WTC11 (cell line): ENCODE data around the gene DTNBP1. TPM values are rescaled to one million over a fixed set of nuclear protein-coding genes. Genes with fewer than 3 reads are reported as not detected.

Experiments
- ATAC-seq: fragments of 200-7000 bp; cut with Tn5 transposase; 2 replicates; pipeline ENCODE4 v1.10.0; 2021; ENCODE audit warnings: mild to moderate bottlenecking, moderate library complexity
- CTCF ChIA-PET: fragments of 300-600 bp; sonication (Branson Sonifier 250); formaldehyde crosslinking; loops from one replicate; lab custom pipeline; 2021; ENCODE audit warnings: antibody characterized with exemption; lab: Charles Lee
- POLR2A ChIA-PET: fragments of 350-600 bp; sonication (Branson Sonifier 250); formaldehyde crosslinking; loops from one replicate; lab custom pipeline; 2021; ENCODE audit warnings: antibody characterized with exemption; lab: Charles Lee
- DNase-seq: peaks from one replicate; pipeline ENCODE4 v3.0.0; 2021; ENCODE audit warnings: low spot score
- H3K27ac Mint-ChIP-seq: 2 replicates; pipeline ENCODE4 v1.8.0; 2021; ENCODE audit warnings: mixed read lengths
- H3K27me3 Mint-ChIP-seq: 2 replicates; pipeline ENCODE4 v1.8.0; 2021; ENCODE audit warnings: low read depth, mild to moderate bottlenecking, moderate library complexity, mixed read lengths
- H3K36me3 Mint-ChIP-seq: 2 replicates; pipeline ENCODE4 v1.8.0; 2021; ENCODE audit warnings: mixed read lengths
- H3K4me1 Mint-ChIP-seq: 2 replicates; pipeline ENCODE4 v1.8.0; 2022; ENCODE audit warnings: mixed read lengths
- H3K4me3 Mint-ChIP-seq: 2 replicates; pipeline ENCODE4 v1.8.0; 2021; ENCODE audit warnings: mild to moderate bottlenecking, moderate library complexity, mixed read lengths
- H3K9me3 Mint-ChIP-seq: 2 replicates; pipeline ENCODE4 v1.8.0; 2021; ENCODE audit warnings: mixed read lengths
- AFF4 ChIP-seq: sonication (generic); formaldehyde crosslinking; IDR thresholded peaks from 2 replicates; pipeline ENCODE4 v1.8.1; 2023; ENCODE audit warnings: mild to moderate bottlenecking, missing genetic modification reagents, borderline replicate concordance
- AR ChIP-seq: fragments of 250-450 bp; sonication (Bioruptor Pico); IDR thresholded peaks from 2 replicates; pipeline ENCODE4 v1.9.0; 2021; ENCODE audit warnings: mild to moderate bottlenecking
- ATF2 ChIP-seq: sonication (generic); formaldehyde crosslinking; IDR thresholded peaks from 2 replicates; pipeline ENCODE4 v1.8.1; 2022; ENCODE audit warnings: low read depth, missing genetic modification reagents, borderline replicate concordance
- ATF3 ChIP-seq: sonication (generic); formaldehyde crosslinking; conservative IDR thresholded peaks from 2 replicates; pipeline ENCODE4 v1.8.1; 2022; ENCODE audit warnings: mild to moderate bottlenecking, missing genetic modification reagents
- CTCF ChIP-seq: fragments of 200-600 bp; IDR thresholded peaks from 2 replicates; pipeline ENCODE4 v1.8.0; 2022; ENCODE audit warnings: antibody characterized with exemption
- EMX1 ChIP-seq: fragments of 250-450 bp; sonication (Bioruptor Pico); IDR thresholded peaks from 2 replicates; pipeline ENCODE4 v1.8.0; 2021; ENCODE audit warnings: mild to moderate bottlenecking
- ETV6 ChIP-seq: sonication (generic); formaldehyde crosslinking; IDR thresholded peaks from 2 replicates; pipeline ENCODE4 v1.8.1; 2022; ENCODE audit warnings: mild to moderate bottlenecking, missing genetic modification reagents
- GABPB1 ChIP-seq: sonication (generic); formaldehyde crosslinking; IDR thresholded peaks from 2 replicates; pipeline ENCODE4 v1.8.1; 2023; ENCODE audit warnings: mild to moderate bottlenecking, missing genetic modification reagents
- IRF1 ChIP-seq: sonication (generic); formaldehyde crosslinking; IDR thresholded peaks from 2 replicates; pipeline ENCODE4 v1.8.0; 2023; ENCODE audit warnings: missing genetic modification reagents
- JUN ChIP-seq: sonication (generic); formaldehyde crosslinking; IDR thresholded peaks from 2 replicates; pipeline ENCODE4 v1.8.0; 2023; ENCODE audit warnings: mild to moderate bottlenecking, missing genetic modification reagents
- NR3C1 ChIP-seq: sonication (generic); formaldehyde crosslinking; conservative IDR thresholded peaks from 2 replicates; pipeline ENCODE4 v1.8.1; 2023; ENCODE audit warnings: low read depth, mild to moderate bottlenecking, missing genetic modification reagents
- SMAD3 ChIP-seq: sonication (generic); formaldehyde crosslinking; IDR thresholded peaks from 2 replicates; pipeline ENCODE4 v1.8.0; 2022; ENCODE audit warnings: missing genetic modification reagents, mild to moderate bottlenecking, borderline replicate concordance
- TEAD1 ChIP-seq: sonication (generic); formaldehyde crosslinking; IDR thresholded peaks from 2 replicates; pipeline ENCODE4 v1.8.0; 2022; ENCODE audit warnings: mild to moderate bottlenecking, missing genetic modification reagents
- ZNF416 ChIP-seq: fragments of 250-450 bp; sonication (Bioruptor Pico); IDR thresholded peaks from 2 replicates; pipeline ENCODE4 v1.9.0; 2021; ENCODE audit warnings: mild to moderate bottlenecking, inconsistent platforms
- ZNF425 ChIP-seq: fragments of 250-450 bp; sonication (Bioruptor Pico); conservative IDR thresholded peaks from 2 replicates; pipeline ENCODE4 v1.9.0; 2021; ENCODE audit warnings: mild to moderate bottlenecking
- total RNA-seq: library from RNA; stranded (reverse); gene quantifications from 3 replicates; pipeline ENCODE4 v1.2.3, GENCODE V29; 2021

The DTNBP1 gene
- total RNA-seq, 1 experiment from 2014 or later, result 15.1 TPM

GRCh38 chr6:15577106-15577505 is 85.7 kb downstream of the DTNBP1 start (continued):
- no peak for TF ChIP-seq AFF4 (CRISPR knock-in tag)

GRCh38 chr6:15575357-15576033 is 87.3 kb downstream of the DTNBP1 start:
- TF ChIP-seq GABPB1, result no peak
- TF ChIP-seq TEAD1 (CRISPR knock-in tag), result no peak
- TF ChIP-seq ZNF416, result no peak
- TF ChIP-seq NR3C1 (CRISPR knock-in tag), result no peak
- TF ChIP-seq EMX1 (CRISPR knock-in tag), result no peak
- no peak for TF ChIP-seq ATF2 (CRISPR knock-in tag)
- TF ChIP-seq AR (CRISPR knock-in tag), result no peak
- no peak for TF ChIP-seq ZNF425 (CRISPR knock-in tag)
- no peak for TF ChIP-seq ETV6 (CRISPR knock-in tag)
- no peak for TF ChIP-seq IRF1
- TF ChIP-seq CTCF, result no peak
- TF ChIP-seq SMAD3 (CRISPR knock-in tag), result no peak
- TF ChIP-seq JUN (CRISPR knock-in tag), result no peak
- no peak for TF ChIP-seq ATF3 (CRISPR knock-in tag)
- DNase-seq (no peak), ATAC-seq (no peak)
- H3K27ac Mint-ChIP-seq, result no peak overlapping the region; the same call in 1 of the 2 replicates
- ChIA-PET POLR2A (no interaction called here), CTCF (no interaction called here)
- H3K36me3 Mint-ChIP-seq, result 0 out of 2 replicates have a peak, but pooled peaks cover 4% of the 10 kb centered on the region
- H3K4me3 Mint-ChIP-seq, result no peak overlapping the region
- H3K4me1 Mint-ChIP-seq, result peaks cover 34% of the 10 kb centered on the region
- H3K9me3 Mint-ChIP-seq, result peaks cover 10% of the 10 kb centered on the region
- H3K27me3 Mint-ChIP-seq, result no peaks in the 10 kb centered on the region
